Chondrocyte (in vitro differentiated cells): ENCODE data around the gene EHMT1. TPM values are rescaled to one million over a fixed set of nuclear protein-coding genes. Genes with fewer than 3 reads are reported as not detected.

Experiments used
- DNase-seq: peaks from one replicate; pipeline ENCODE4 v3.0.0; 2021; ENCODE audit warnings: mixed read lengths, low spot score
- H3K27ac Mint-ChIP-seq: one replicate; pipeline ENCODE4 v1.8.0; 2021; ENCODE audit warnings: mild to moderate bottlenecking, moderate library complexity, mixed read lengths; ENCODE audit not compliant: unreplicated experiment
- H3K27me3 Mint-ChIP-seq: 2 replicates; pipeline ENCODE4 v1.8.0; 2021; ENCODE audit warnings: low read depth, mixed read lengths
- H3K36me3 Mint-ChIP-seq: 2 replicates; pipeline ENCODE4 v1.8.0; 2021; ENCODE audit warnings: low read depth, mixed read lengths
- H3K4me1 Mint-ChIP-seq: 2 replicates; pipeline ENCODE4 v1.8.0; 2021; ENCODE audit warnings: low read depth, mild to moderate bottlenecking, mixed read lengths
- H3K4me3 Mint-ChIP-seq: one replicate; pipeline ENCODE4 v1.8.0; 2021; ENCODE audit warnings: mild to moderate bottlenecking, moderate library complexity, mixed read lengths; ENCODE audit not compliant: unreplicated experiment
- H3K9me3 Mint-ChIP-seq: 2 replicates; pipeline ENCODE4 v1.8.0; 2021; ENCODE audit warnings: low read depth, mixed read lengths
- CTCF ChIP-seq: fragments of 200-600 bp; sonication (generic); IDR thresholded peaks from 2 replicates; pipeline ENCODE4 v1.5.0; 2021; ENCODE audit warnings: antibody characterized with exemption, mild to moderate bottlenecking, moderate library complexity
- total RNA-seq: library from RNA; stranded (reverse); gene quantifications from 3 replicates; pipeline ENCODE4 v1.2.1, GENCODE V29; 2021

Gene EHMT1
- total RNA-seq, 1 donor from 2014 or later: 61.0 TPM

DNA sequence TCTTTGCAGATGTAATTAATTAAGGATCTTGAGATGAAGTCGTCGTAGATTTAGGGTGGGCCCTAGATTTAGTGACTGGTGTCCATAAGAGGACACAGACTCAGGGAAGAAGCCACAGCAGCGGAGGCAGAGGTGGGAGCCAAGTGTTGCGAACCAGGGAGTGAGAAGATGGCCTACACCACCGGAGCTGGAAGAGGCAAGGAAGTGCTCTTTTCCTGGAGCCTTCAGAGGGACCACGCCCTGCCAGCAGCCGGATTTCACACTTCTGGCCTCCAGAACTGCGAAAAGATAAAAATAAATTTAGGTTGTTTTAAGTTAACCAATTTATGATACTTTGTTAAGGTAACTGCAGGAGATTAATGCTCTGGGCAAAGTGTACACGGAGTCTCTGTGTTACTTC, 30.7 kb downstream of the EHMT1 start:
- Mint-ChIP-seq H3K27me3 (no peaks in the 10 kb centered on the region), H3K4me3 (no peak overlapping the region), H3K36me3 (peaks cover 4% of the 10 kb centered on the region), H3K27ac (no peak overlapping the region), H3K9me3 (no peaks in the 10 kb centered on the region), H3K4me1 (peaks cover 20% of the 10 kb centered on the region)
- peak; percentile 17 for DNase-seq
- TF ChIP-seq CTCF: no peak

- no peaks in the 10 kb centered on the region for H3K9me3 Mint-ChIP-seq
- H3K27ac Mint-ChIP-seq: no peak overlapping the region
- no peak for TF ChIP-seq CTCF
- no peaks in the 10 kb centered on the region for H3K27me3 Mint-ChIP-seq
- H3K4me1 Mint-ChIP-seq: peaks cover 20% of the 10 kb centered on the region
- peaks cover 4% of the 10 kb centered on the region for H3K36me3 Mint-ChIP-seq
- H3K4me3 Mint-ChIP-seq: no peak overlapping the region
- no peak for DNase-seq
These were observed 31.5 kb downstream of the EHMT1 start for GRCh38 chr9:137650259-137650658.

DNA sequence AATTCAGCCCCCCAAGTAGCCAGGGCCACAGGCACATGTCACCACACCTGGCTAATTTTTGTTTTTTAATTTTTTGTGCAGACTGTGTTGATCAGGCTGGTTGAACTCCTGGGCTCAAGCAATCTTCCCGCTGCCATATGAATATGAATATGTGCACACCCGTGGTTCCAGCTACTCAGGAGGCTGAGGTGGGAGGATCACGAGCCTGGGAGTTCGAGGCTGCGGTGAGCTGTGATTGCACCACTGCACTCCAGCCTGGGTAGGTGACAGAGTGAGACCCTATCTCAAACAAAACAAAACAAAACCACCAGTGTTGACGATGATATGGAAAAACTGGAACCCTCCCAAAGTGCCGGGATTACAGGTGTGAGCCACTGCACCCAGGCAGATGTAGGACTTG, 32.0 kb downstream of the EHMT1 start:
- Mint-ChIP-seq H3K36me3 (peaks cover 4% of the 10 kb centered on the region), H3K9me3 (no peaks in the 10 kb centered on the region), H3K4me3 (no peak overlapping the region), H3K27ac (no peak overlapping the region), H3K27me3 (no peaks in the 10 kb centered on the region), H3K4me1 (peaks cover 20% of the 10 kb centered on the region)
- TF ChIP-seq CTCF: no peak
- peak; percentile 40 for DNase-seq

GRCh38 chr9:137656416-137656815, 37.6 kb downstream of the EHMT1 start:
- peak; percentile 57 for DNase-seq
- no peak for TF ChIP-seq CTCF
- Mint-ChIP-seq H3K4me3 (no peak overlapping the region), H3K9me3 (no peaks in the 10 kb centered on the region), H3K36me3 (peaks cover 3% of the 10 kb centered on the region), H3K4me1 (peaks cover 11% of the 10 kb centered on the region), H3K27ac (no peak overlapping the region), H3K27me3 (no peaks in the 10 kb centered on the region)

DNA sequence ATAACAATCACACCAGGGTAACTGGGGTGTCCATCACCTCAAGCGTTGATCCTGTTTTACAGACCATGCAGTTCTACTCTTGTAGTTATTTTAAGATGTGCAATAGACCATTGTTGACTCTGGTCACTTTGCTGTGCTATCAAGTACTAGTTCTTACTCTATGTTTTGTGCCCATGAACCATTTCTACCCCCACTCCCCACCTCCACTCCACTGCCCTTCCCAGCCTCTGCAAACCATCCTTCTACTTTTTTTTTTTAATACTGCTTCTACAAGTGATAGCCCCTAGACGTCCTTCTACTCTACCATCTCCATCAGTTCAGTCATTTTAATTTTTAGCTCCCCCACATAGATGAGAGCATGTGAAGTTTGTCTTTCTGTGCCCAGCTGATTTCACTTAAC, 38.8 kb downstream of the EHMT1 start:
- Mint-ChIP-seq H3K9me3 (no peaks in the 10 kb centered on the region), H3K27ac (no peak overlapping the region), H3K4me1 (peaks cover 11% of the 10 kb centered on the region), H3K36me3 (peaks cover 3% of the 10 kb centered on the region), H3K27me3 (no peaks in the 10 kb centered on the region), H3K4me3 (no peak overlapping the region)
- no peak for TF ChIP-seq CTCF
- no peak for DNase-seq
